Body of pancreas (tissue), 4 donors: Measurements from ENCODE around the gene ARID3A. TPM values are rescaled to one million over a fixed set of nuclear protein-coding genes. Genes with fewer than 3 reads are reported as not detected.

Experiments used
- ATAC-seq: fragments of 150-250 bp; one replicate; pipeline ENCODE4 v1.9.1; 2016
- DNase-seq, 4 donors: peaks; one replicate each; pipeline ENCODE4 v3.0.0-alpha.2; 2019
- H3K27ac ChIP-seq, 4 donors: fragments of 200-600 bp; sonication (generic); 1 replicate in 3 of 4; 2 replicates in 1 of 4; pipeline versions ENCODE4 v1.5.1 to v1.6.1; 2016 to 2019; ENCODE audit warnings: mild to moderate bottlenecking in 1 of 4, mixed read lengths in 1 of 4, moderate library complexity in 1 of 4
- H3K27me3 ChIP-seq, 2 donors: fragments of 200-600 bp; sonication (generic); one replicate each; pipeline ENCODE4 v1.6.0; 2016; ENCODE audit warnings: mild to moderate bottlenecking in 1 of 2
- H3K36me3 ChIP-seq, 2 donors: fragments of 200-600 bp; sonication (generic); replicated peaks in 1 of 2; 2 replicates each; pipeline ENCODE4 v1.5.1; 2016; ENCODE audit warnings: low read depth in 2 of 2; ENCODE audit not compliant: insufficient read depth in 1 of 2
- H3K4me1 ChIP-seq: fragments of 200-600 bp; sonication (generic); one replicate; pipeline ENCODE4 v1.6.0; 2016
- H3K4me3 ChIP-seq, 2 donors: fragments of 200-600 bp; sonication (generic); 1 replicate in 1 of 2; 2 replicates in 1 of 2; pipeline ENCODE4 v1.5.1; 2016 to 2019
- H3K9me3 ChIP-seq, 3 donors: fragments of 200-600 bp; sonication (generic); 1 replicate in 2 of 3; 2 replicates in 1 of 3; pipeline ENCODE4 v1.5.1; 2016
- POLR2A ChIP-seq, 3 donors: fragments of 450-650 bp; IDR thresholded peaks; one replicate each; pipeline ENCODE4 v1.6.1; 2016; ENCODE audit warnings: antibody characterized with exemption in 3 of 3, mild to moderate bottlenecking in 2 of 3
- WGBS, 2 donors: methylation state at CpG; one replicate each; pipeline ENCODE4 v1.1.5; 2017; 5-methylcytosine and 5-hydroxymethylcytosine counted together
- intact Hi-C: fragments of 100-400 bp; cut with DNase I; formaldehyde crosslinking; loops from one replicate; pipeline ENCODE4 v1.15.1; 2023
- total RNA-seq, 2 donors: library from RNA; depleted of rRNA; stranded (reverse); fragments of >200 nt; gene quantifications; one replicate each; pipeline ENCODE4 v1.1.0, GENCODE V29; 2016
- TF ChIP-seq, protein P1 (sequence below), 7 experiments: fragments of 450-650 bp in 4 of 7; fragments of 200-600 bp in 3 of 7; sonication (generic) in 3 of 7; IDR thresholded peaks; one replicate each; pipeline ENCODE4 v1.5.1; 2016 to 2019; ENCODE audit warnings: antibody characterized with exemption in 7 of 7

The ARID3A gene
- total RNA-seq, 2 donors from 2014 or later: 3.1 to 5.9 TPM

DNA sequence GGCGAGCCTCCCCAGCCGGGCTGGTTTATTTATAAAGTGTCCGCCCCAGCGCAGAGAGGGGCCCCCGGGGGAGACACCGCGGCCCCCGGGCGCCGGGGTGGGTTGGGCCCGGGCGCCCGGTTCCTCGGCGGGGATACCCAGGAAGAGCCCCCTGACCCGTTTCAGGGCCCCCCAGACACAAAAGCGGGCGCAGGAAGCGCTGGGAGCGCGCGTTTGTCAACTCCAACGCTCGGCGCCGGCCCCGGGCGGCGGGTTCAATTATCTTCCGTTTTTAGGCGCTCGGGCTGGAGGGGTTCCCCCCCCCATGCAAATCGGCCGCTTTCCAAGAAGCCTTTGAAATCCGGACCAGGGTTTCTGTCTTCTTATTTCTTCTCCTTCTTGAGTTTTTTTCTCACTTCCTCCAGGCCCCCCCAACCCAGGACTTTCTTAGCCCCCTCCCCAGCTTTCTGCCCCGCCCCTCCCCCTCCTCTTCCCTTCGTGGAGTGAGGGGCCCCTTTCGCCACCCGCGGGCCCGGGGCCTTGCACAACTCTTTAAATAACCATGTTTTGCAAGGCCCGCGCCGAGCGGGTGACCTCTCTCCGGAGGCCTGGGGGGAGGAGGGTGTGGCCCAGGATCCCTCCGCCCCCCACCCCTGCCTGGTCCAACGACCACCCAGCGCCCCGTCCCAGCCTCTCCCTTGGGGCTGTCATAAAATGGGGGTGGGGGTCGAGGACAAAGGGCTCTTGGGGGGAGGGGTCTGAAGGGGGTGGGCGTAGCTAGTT lies 935 bp downstream of the ARID3A start:
- TF ChIP-seq, protein P1, sequence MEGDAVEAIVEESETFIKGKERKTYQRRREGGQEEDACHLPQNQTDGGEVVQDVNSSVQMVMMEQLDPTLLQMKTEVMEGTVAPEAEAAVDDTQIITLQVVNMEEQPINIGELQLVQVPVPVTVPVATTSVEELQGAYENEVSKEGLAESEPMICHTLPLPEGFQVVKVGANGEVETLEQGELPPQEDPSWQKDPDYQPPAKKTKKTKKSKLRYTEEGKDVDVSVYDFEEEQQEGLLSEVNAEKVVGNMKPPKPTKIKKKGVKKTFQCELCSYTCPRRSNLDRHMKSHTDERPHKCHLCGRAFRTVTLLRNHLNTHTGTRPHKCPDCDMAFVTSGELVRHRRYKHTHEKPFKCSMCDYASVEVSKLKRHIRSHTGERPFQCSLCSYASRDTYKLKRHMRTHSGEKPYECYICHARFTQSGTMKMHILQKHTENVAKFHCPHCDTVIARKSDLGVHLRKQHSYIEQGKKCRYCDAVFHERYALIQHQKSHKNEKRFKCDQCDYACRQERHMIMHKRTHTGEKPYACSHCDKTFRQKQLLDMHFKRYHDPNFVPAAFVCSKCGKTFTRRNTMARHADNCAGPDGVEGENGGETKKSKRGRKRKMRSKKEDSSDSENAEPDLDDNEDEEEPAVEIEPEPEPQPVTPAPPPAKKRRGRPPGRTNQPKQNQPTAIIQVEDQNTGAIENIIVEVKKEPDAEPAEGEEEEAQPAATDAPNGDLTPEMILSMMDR (IDR thresholded peaks at IDR 0.05): no peak
- TF ChIP-seq POLR2A (IDR thresholded peaks at IDR 0.05): no peak
- H3K27me3 ChIP-seq: no peaks in the 10 kb centered on the region
- intact Hi-C loops: no loop called here
- H3K4me1 ChIP-seq: peaks cover 28% of the 10 kb centered on the region
- no peaks in the 10 kb centered on the region for H3K36me3 ChIP-seq
- ATAC-seq (no peak), DNase-seq (peak; percentile 59 to 72 (median 62))
- peak overlapping the region; percentile 74 to 84 for H3K4me3 ChIP-seq
- 0% methylated on average over 11 to 38 of the region's 52 CpGs for WGBS, 2 donors
- H3K27ac ChIP-seq: peak overlapping the region; percentile 73 to 93 (median 84)
- H3K9me3 ChIP-seq: no peaks in the 10 kb centered on the region

DNA sequence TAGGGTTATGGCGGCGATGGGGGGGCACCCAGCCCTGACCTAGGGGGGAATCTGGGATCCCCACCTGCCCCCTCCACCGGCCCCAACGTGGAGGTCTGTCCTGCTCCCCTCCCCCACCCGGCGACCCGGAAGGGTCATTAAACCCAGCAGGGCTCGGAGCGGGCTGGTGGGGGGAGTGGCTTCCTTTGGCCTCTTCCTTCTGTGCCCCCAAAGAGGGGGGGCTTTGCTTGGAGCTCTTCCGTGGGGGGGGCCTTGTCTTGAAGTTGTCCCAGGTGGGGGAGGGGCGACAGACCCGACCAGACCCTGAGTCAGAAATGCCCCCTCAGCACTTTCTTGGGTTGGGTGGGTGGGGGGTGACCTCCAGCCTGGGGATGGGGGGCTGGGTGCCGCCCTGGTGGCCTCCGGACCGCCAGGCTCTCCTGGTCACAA lies 1.5 kb downstream of the ARID3A start:
- H3K4me1 ChIP-seq: peaks cover 28% of the 10 kb centered on the region

DNA sequence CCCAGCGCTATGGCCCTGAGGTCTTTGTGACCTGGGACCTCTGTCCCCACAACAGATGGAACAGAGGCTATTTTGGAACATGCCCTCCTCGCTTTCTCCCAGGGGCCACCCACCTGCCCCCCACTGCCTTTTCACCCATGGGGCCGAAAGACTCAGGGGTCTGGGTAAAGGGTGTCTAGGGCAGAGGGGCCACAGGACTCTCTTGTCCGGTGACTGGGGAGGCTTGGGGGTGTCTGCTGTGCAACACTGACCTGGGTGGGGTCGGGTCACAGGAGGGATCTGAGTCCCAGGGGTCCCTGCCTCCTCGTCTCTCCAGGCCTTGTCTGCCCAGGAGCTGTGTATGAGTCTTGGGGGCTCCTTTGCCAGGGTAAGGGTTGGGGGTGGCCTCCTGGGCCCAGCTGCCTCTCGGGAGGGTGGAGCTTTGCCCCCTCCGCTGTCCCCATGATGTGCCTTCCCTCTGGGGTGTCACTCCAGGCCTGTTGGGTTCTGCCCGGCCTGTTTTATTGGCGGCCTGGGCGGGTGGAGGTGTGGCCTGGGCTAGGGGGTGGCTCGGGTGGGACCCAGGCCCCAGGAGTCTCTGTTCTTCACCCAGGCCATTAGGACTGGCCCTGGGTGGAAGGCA lies 2.1 kb downstream of the ARID3A start:
- no peak for ATAC-seq
- WGBS, 2 donors: 70 to 81% methylated on average over 2 to 12 of the region's 12 CpGs
- H3K4me1 ChIP-seq: peaks cover 33% of the 10 kb centered on the region
- H3K4me3 ChIP-seq: no peak overlapping the region
- no peak for DNase-seq
- H3K27me3 ChIP-seq: no peaks in the 10 kb centered on the region
- intact Hi-C loops: no loop called here
- peak overlapping the region in 3 of 4 donors; percentile 30 to 93 (median 85) for H3K27ac ChIP-seq
- TF ChIP-seq, protein P1 (IDR thresholded peaks at IDR 0.05): no peak
- no peak for TF ChIP-seq POLR2A (IDR thresholded peaks at IDR 0.05)
- H3K9me3 ChIP-seq: no peaks in the 10 kb centered on the region
- H3K36me3 ChIP-seq: no peaks in the 10 kb centered on the region

More for the DNA sequence above, 1.5 kb downstream of the ARID3A start:
- H3K36me3 ChIP-seq: no peaks in the 10 kb centered on the region
- intact Hi-C loops: no loop called here
- no peaks in the 10 kb centered on the region for H3K9me3 ChIP-seq
- ATAC-seq (no peak), DNase-seq (no peak)
- no peak for TF ChIP-seq POLR2A (IDR thresholded peaks at IDR 0.05)
- TF ChIP-seq, protein P1 (IDR thresholded peaks at IDR 0.05): no peak
- 28% methylated on average over 8 of the region's 15 CpGs; no CpG with 5 or more reads in 1 of the 2 donors for WGBS, 2 donors
- H3K4me3 ChIP-seq: peak overlapping the region in 1 of 2 donors; percentile 74
- H3K27me3 ChIP-seq: no peaks in the 10 kb centered on the region
- peak overlapping the region; percentile 42 to 93 (median 84) for H3K27ac ChIP-seq

DNA sequence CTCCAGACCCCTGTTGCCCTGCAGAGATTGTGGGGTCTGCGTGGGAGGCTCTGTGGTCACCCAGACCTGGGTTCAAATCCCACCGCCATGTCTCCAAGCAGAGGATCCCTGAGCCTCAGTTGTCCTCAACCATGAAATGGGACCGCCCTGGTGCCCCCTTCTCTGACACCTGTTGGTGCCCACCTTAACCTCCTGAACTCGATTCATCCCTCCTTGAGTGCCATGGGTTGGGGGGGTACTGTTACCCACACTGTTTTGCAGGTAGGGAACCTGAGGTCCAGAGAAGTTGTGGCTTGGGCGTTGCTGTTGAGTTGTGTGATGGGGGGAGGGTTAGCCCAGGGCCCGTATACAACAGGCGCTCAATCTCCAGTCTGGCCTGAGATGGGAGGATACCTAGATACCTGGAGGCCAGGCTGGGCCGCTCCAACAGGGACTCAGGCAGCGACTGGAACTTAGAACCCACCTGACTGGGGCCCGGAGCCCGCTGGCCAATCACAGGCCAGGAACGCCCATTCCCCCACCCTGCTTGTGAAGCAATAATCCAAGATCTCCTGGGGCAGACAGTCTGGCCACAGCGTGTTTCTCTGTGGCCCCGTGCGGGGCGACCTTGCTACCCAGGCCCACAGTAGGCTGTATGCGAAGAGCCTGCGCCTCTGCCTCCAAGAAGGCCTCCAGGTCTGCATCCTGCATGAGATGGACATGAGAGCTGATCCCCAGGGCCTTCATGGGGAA lies 2.8 kb downstream of the ARID3A start:
- Histone ChIP-seq H3K27ac (peak overlapping the region in 1 of 4 donors; percentile 30), H3K27me3 (no peaks in the 10 kb centered on the region), H3K9me3 (no peaks in the 10 kb centered on the region), H3K4me1 (peaks cover 41% of the 10 kb centered on the region), H3K4me3 (no peak overlapping the region), H3K36me3 (no peaks in the 10 kb centered on the region)
- no peak for ATAC-seq
- 80 to 92% methylated on average over 2 to 18 of the region's 18 CpGs for WGBS, 2 donors
- intact Hi-C loops: no loop called here
- TF ChIP-seq, protein P1 (IDR thresholded peaks at IDR 0.05): no peak
- TF ChIP-seq POLR2A (IDR thresholded peaks at IDR 0.05): no peak
- DNase-seq: peak in 1 of 4 donors; percentile 38
